GM10248 (cell line): ENCODE data around the gene SEC16A.

Experiments
- CTCF ChIA-PET: fragments of 300-600 bp; sonication (Branson Sonifier 250); formaldehyde crosslinking; extraction: SDS; loops from one replicate; lab custom pipeline; 2021; ENCODE audit warnings: antibody characterized with exemption; lab: Yijun Ruan, JAX
- POLR2A ChIA-PET: fragments of 350-650 bp; sonication (Branson Sonifier 250); formaldehyde crosslinking; extraction: SDS; loops from one replicate; lab custom pipeline; 2020; ENCODE audit warnings: antibody characterized with exemption; lab: Yijun Ruan, JAX
- DNase-seq: peaks from one replicate; pipeline ENCODE4 v3.0.0; 2012; ENCODE audit errors: extremely low spot score
- TF ChIP-seq, protein P1 (sequence below): IDR thresholded peaks from 2 replicates; pipeline ENCODE4 v1.5.1; 2012; ENCODE audit warnings: mild to moderate bottlenecking, low read depth; ENCODE audit errors: extremely low read depth, missing control alignments, control extremely low read depth

The SEC16A gene

DNA sequence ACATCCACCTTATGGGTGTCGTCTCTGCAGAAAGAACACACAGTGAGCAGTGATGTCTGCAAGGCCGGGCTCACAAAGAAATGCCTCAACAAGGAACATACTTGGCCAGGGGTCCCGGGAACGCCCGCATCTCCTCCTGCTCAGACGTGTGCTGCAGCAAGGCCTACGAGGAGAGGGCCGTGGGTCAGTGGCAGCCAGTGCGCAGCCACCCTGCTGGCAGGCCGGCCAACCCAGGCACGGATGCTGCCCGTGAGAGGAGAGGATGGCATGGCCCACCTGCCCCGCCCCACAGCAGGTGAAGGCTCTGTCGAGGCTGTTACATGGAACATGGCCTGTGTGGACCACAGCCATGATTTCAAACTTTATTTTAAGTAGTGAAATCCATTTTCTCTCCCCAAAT, 19.3 kb downstream of the SEC16A start:
- ChIA-PET POLR2A (no interaction called here), CTCF (interaction anchor here (0.9 to 1.7 kb wide), 2 partner anchors 12 to 22 kb away, joined by 3 read pairs; no protein-coding TSS in a partner anchor)
- TF ChIP-seq, protein P1, sequence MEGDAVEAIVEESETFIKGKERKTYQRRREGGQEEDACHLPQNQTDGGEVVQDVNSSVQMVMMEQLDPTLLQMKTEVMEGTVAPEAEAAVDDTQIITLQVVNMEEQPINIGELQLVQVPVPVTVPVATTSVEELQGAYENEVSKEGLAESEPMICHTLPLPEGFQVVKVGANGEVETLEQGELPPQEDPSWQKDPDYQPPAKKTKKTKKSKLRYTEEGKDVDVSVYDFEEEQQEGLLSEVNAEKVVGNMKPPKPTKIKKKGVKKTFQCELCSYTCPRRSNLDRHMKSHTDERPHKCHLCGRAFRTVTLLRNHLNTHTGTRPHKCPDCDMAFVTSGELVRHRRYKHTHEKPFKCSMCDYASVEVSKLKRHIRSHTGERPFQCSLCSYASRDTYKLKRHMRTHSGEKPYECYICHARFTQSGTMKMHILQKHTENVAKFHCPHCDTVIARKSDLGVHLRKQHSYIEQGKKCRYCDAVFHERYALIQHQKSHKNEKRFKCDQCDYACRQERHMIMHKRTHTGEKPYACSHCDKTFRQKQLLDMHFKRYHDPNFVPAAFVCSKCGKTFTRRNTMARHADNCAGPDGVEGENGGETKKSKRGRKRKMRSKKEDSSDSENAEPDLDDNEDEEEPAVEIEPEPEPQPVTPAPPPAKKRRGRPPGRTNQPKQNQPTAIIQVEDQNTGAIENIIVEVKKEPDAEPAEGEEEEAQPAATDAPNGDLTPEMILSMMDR: no peak
- DNase-seq: no peak

- ChIA-PET POLR2A (no interaction called here), CTCF (interaction anchor here (1.2 to 1.7 kb wide), 2 partner anchors 11 to 18 kb away, joined by 3 read pairs; no protein-coding TSS in a partner anchor)
- no peak for DNase-seq
- TF ChIP-seq, protein P1: no peak
Observed at GRCh38 chr9:136462664-136463063, 20.2 kb downstream of the SEC16A start.

DNA sequence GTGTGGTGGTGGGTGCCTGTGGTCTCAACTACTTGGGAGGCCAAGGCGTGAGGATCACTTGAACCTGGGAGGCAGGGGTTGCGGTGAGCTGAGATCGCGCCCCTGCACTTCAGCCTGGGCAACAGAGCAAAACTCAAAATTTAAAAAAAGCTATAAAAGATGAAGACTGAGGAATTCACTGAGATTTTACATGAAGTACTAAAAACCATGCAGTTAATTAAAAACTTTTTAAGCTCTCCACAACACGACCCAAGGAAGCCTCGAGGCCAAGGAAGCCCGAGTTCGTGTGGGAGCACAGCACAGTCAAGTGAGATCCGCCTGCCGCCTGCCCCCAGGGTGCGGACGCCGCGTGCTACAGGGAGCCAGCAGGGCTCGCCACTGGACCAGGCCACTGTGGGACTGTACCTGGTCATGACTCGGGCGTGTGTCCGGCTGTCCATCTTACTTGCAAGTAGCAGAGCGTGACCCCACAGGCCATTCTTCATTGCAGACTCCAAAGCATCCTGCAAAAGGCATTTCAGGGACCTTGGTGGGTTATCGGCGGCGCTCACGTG, 22.0 kb downstream of the SEC16A start:
- TF ChIP-seq, protein P1: no peak
- ChIA-PET CTCF (interaction anchor here (0.9 to 1.2 kb wide), 2 partner anchors 15 to 20 kb away, joined by 3 to 5 read pairs; no protein-coding TSS in a partner anchor), POLR2A (interaction anchor here (0.5 kb wide), 1 partner anchor 240 kb away, joined by 4 read pairs; no protein-coding TSS in a partner anchor)
- no peak for DNase-seq

DNA sequence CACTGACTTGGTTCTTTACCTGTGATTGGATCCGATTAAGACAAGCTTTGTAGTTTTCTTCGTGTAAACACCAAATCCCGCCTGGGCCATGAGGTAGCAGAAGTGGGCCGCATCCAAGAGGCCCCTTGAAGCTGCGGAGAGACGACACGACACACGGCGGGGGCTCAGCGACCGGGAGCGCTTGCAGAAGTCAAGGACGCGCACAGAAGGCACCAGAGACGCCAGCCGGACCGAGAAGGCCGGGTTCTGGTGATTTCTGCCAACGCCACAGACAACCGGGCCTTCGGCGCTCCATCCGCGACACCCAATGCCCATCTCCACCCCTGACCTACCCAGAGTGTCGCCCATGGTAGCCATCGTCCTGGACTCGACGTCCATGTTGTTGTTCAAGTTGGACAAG, 23.4 kb downstream of the SEC16A start:
- ChIA-PET CTCF (interaction anchor here (1.0 kb wide), 1 partner anchor 19 kb away, joined by 3 read pairs; no protein-coding TSS in a partner anchor), POLR2A (no interaction called here)
- TF ChIP-seq, protein P1: no peak
- no peak for DNase-seq

- TF ChIP-seq, protein P1: no peak
- POLR2A ChIA-PET: no interaction called here
- CTCF ChIA-PET: interaction anchor here (1.0 kb wide), 1 partner anchor 13 kb away, joined by 3 read pairs; no protein-coding TSS in a partner anchor
- no peak for DNase-seq
Observed at GRCh38 chr9:136457326-136457725, 25.5 kb downstream of the SEC16A start.

- CTCF ChIA-PET: interaction anchor here (1.0 kb wide), 1 partner anchor 14 kb away, joined by 3 read pairs; no protein-coding TSS in a partner anchor
- POLR2A ChIA-PET: no interaction called here
- TF ChIP-seq, protein P1: no peak
- DNase-seq: no peak
Observed at GRCh38 chr9:136456258-136456657, 26.6 kb downstream of the SEC16A start.
